VCaP (cell line): Measurements from ENCODE around the gene UBASH3B.

Experiments used
- H3K27ac ChIP-seq: fragments of 450-650 bp; 2 replicates; pipeline ENCODE4 v1.5.1; 2017
- TF ChIP-seq, protein P1 (sequence below): fragments of 450-650 bp; conservative IDR thresholded peaks from 2 replicates; pipeline ENCODE4 v1.5.1; 2017; ENCODE audit warnings: mild to moderate bottlenecking, moderate library complexity

Gene UBASH3B

DNA sequence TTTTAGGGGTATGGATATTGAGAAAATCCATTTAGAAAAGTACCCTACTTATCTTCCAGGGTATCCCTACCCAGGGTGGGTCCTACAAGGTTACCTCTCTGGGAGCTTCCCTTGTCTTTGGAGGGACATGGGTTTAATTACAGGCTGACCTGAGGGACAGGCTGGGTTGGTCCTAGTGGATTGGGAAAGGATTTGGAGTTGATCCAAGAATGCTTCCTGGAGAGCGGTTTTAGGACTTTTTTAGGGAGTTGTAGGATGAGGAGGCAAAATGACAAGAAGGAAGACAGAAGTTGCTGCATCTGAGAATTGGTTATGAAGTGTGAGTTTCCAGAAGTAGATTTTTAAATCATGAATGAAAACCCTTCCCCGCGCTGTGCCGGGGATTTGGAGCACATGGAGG lies 121.0 kb downstream of the UBASH3B start:
- TF ChIP-seq, protein P1, sequence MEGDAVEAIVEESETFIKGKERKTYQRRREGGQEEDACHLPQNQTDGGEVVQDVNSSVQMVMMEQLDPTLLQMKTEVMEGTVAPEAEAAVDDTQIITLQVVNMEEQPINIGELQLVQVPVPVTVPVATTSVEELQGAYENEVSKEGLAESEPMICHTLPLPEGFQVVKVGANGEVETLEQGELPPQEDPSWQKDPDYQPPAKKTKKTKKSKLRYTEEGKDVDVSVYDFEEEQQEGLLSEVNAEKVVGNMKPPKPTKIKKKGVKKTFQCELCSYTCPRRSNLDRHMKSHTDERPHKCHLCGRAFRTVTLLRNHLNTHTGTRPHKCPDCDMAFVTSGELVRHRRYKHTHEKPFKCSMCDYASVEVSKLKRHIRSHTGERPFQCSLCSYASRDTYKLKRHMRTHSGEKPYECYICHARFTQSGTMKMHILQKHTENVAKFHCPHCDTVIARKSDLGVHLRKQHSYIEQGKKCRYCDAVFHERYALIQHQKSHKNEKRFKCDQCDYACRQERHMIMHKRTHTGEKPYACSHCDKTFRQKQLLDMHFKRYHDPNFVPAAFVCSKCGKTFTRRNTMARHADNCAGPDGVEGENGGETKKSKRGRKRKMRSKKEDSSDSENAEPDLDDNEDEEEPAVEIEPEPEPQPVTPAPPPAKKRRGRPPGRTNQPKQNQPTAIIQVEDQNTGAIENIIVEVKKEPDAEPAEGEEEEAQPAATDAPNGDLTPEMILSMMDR = no peak
- no peak overlapping the region for H3K27ac ChIP-seq

DNA sequence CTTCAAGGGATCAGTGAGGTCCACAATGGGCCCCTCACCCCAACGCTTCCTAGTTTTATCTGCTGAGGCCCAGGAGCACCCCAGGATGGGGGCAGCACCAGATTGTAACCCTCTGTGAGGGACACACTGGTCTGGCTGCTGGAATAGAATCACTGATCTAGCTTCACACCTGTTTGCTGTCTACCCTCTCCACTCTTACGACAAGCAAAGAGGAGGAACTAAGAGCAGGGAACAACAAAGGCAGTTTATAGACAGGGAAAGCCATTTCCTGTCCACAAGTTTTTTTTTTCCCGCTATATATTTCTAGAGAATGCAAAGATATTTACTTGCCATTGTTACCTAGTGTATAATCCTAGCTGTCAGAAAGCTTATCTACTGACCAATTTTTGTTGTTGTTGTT lies 121.8 kb downstream of the UBASH3B start:
- TF ChIP-seq, protein P1 = no peak
- no peak overlapping the region for H3K27ac ChIP-seq

DNA sequence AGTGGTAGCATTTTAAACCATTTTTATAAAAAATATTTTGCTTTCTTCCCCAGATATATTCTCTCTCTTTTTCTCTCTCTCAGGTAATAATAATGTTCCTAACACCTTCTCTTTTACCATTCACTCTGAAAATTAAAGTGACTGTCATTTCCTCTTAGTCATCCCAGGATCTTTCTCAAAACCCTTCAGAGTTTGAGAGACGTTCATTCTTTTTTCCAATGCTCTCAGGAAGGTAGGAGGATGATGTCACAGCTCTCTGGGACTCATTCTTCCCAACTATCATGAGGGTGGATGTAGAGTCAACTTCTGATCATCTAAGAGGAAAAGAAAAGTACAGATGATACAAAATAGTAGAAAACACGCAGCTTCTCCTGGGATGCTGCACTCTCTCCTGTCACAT lies 122.6 kb downstream of the UBASH3B start:
- TF ChIP-seq, protein P1 = no peak
- no peak overlapping the region for H3K27ac ChIP-seq

GRCh38 chr11:122779047-122779629 lies 123.6 kb downstream of the UBASH3B start:
- H3K27ac ChIP-seq = no peak overlapping the region
- TF ChIP-seq, protein P1 = no peak

- H3K27ac ChIP-seq = no peak overlapping the region
- TF ChIP-seq, protein P1 = no peak
These were observed 124.9 kb downstream of the UBASH3B start for GRCh38 chr11:122780296-122780949.

- TF ChIP-seq, protein P1 = peak; percentile 98
- H3K27ac ChIP-seq = no peak overlapping the region
These were observed 126.1 kb downstream of the UBASH3B start for GRCh38 chr11:122781378-122782195.

DNA sequence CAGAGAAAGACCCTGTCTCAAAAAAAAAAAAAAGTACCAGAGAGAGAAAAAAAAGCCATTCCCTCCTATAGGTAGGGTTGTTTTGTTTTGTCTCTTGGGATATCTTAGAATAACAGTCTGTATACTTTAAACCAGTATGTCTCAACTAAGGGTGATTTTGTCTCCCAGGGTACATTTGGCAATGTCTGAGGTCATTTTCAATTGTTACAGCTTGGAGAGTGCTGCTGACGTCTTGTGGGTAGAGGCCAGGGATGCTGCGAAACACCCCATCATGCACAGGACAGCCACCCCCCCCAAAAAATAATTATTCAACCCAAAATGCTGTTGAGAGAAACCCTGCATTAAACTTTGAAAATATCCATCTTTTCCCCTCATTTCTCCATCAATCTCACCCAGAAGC lies 126.7 kb downstream of the UBASH3B start:
- no peak overlapping the region for H3K27ac ChIP-seq
- TF ChIP-seq, protein P1 = no peak
